Frontal cortex (tissue), 4 donors: ENCODE results near the gene ANKRD13A. TPM values are rescaled to one million over a fixed set of nuclear protein-coding genes. Genes with fewer than 3 reads are reported as not detected.
"Not testable (repeated sequence)": the region's sequence is repeated elsewhere in the genome, so short reads cannot be mapped to it uniquely, and the experiment has no call there.

Experiments
- DNase-seq, 2 donors: peaks; one replicate each; pipeline ENCODE4 v3.0.0; 2012; ENCODE audit warnings: low spot score in 2 of 2
- FAIRE-seq: peaks from 2 replicates; lab custom pipeline; 2012; peaks lifted over from hg19 to GRCh38; lab: Jason Lieb, UNC
- small RNA-seq: library from RNA; depleted of rRNA; stranded (forward); fragments of <200 nt; gene quantifications from one replicate; pipeline ENCODE3, GENCODE V24; 2014
- total RNA-seq: library from RNA; depleted of rRNA; stranded (reverse); fragments of >200 nt; gene quantifications from one replicate; pipeline ENCODE4 v1.2.3, GENCODE V29; 2014
- donor health status: control.
- donor health status: control.
- donor health status: control.

Gene ANKRD13A
- total RNA-seq, 1 donor from 2014 or later: 24.9 TPM

- FAIRE-seq (no peak), DNase-seq (no peak)
These were observed 72.7 kb downstream of the ANKRD13A start for GRCh38 chr12:110071967-110072366.

- DNase-seq, FAIRE-seq: not testable (repeated sequence)
These were observed 73.4 kb downstream of the ANKRD13A start for GRCh38 chr12:110072636-110073035.

- DNase-seq (peak; percentile 40 to 51), FAIRE-seq (no peak)
These were observed 74.0 kb downstream of the ANKRD13A start for GRCh38 chr12:110073049-110073831.

GRCh38 chr12:110074089-110074488, 74.9 kb downstream of the ANKRD13A start:
- no peak for FAIRE-seq
- DNase-seq: no peak

GRCh38 chr12:110075880-110076279, 76.7 kb downstream of the ANKRD13A start:
- no peak for FAIRE-seq
- no peak for DNase-seq

- DNase-seq: no peak
- no peak for FAIRE-seq
These were observed 78.6 kb downstream of the ANKRD13A start for GRCh38 chr12:110077800-110078199.

- peak; percentile 54 for FAIRE-seq
These were observed 80.5 kb downstream of the ANKRD13A start for GRCh38 chr12:110079477-110080400.

GRCh38 chr12:110080410-110080809, 81.2 kb downstream of the ANKRD13A start:
- FAIRE-seq (no peak), DNase-seq (no peak)

More at GRCh38 chr12:110079477-110080400, 80.5 kb downstream of the ANKRD13A start:
- DNase-seq: peak; percentile 38 to 60

GRCh38 chr12:110084314-110085015, 85.2 kb downstream of the ANKRD13A start:
- DNase-seq (no peak), FAIRE-seq (no peak)

GRCh38 chr12:110088216-110088615, 89.0 kb downstream of the ANKRD13A start:
- DNase-seq, FAIRE-seq: not testable (repeated sequence)

- FAIRE-seq (no peak), DNase-seq (no peak)
These were observed 89.7 kb downstream of the ANKRD13A start for GRCh38 chr12:110088936-110089335.

Small RNA genes within 50 kb of the gene (small RNA-seq; reads per million reads assigned to genes)
- not detected for gene AC007546.2

Other genes with a start within 250 kb of the ANKRD13A start
- gene TRPV4, start 166.0 kb upstream of the ANKRD13A start, total RNA-seq: not detected
- 16.3 TPM for gene GLTP, start 118.9 kb upstream of the ANKRD13A start, total RNA-seq
- 5.3 TPM for gene TCHP, start 99.2 kb upstream of the ANKRD13A start, total RNA-seq
- gene GIT2, start 3.1 kb upstream of the ANKRD13A start, total RNA-seq: 20.4 TPM
- gene C12orf76, start 49.1 kb downstream of the ANKRD13A start, total RNA-seq: 113 TPM
- 118 TPM for gene IFT81, start 124.9 kb downstream of the ANKRD13A start, total RNA-seq